ENCODE results near the gene HSD11B2. TPM values are rescaled to one million over a fixed set of nuclear protein-coding genes. Genes with fewer than 3 reads are reported as not detected.

The HSD11B2 gene
- total and polyA plus RNA-seq, 5 donors from 2014 or later: not detected

GRCh38 chr16:67406111-67406971 is 24.6 kb upstream of the HSD11B2 start:
- no peaks in the 10 kb centered on the region for H3K4me1 ChIP-seq (ENCODE audit: control insufficient read depth, insufficient read depth, low read length, poor library complexity, severe bottlenecking)
- H3K4me3 Mint-ChIP-seq: no peak overlapping the region
- H3K27me3 Mint-ChIP-seq: peaks cover 15% of the 10 kb centered on the region
- DNase-seq: no peak
- H3K9me3 ChIP-seq (ENCODE audit: control insufficient read depth in 2 of 2, low read length in 2 of 2): no peaks in the 10 kb centered on the region
- no peaks in the 10 kb centered on the region for H3K4me1 Mint-ChIP-seq
- peaks cover 0 to 3% (median 0%) of the 10 kb centered on the region in 7 donors for H3K9me3 Mint-ChIP-seq
- H3K36me3 ChIP-seq (ENCODE audit: control insufficient read depth, insufficient read depth, low read length): no peaks in the 10 kb centered on the region
- H3K4me3 ChIP-seq (ENCODE audit: low read depth, low read length): no peak overlapping the region
- H3K27ac Mint-ChIP-seq: no peak overlapping the region
- H3K27ac ChIP-seq (ENCODE audit: insufficient read depth, low read length, poor library complexity, severe bottlenecking): no peak overlapping the region
- H3K36me3 Mint-ChIP-seq: no peaks in the 10 kb centered on the region
- ATAC-seq (ENCODE audit: low read depth in 2 of 2): no peak
- no peaks in the 10 kb centered on the region for H3K27me3 ChIP-seq (ENCODE audit: control insufficient read depth, insufficient read depth, low read length)

DNA sequence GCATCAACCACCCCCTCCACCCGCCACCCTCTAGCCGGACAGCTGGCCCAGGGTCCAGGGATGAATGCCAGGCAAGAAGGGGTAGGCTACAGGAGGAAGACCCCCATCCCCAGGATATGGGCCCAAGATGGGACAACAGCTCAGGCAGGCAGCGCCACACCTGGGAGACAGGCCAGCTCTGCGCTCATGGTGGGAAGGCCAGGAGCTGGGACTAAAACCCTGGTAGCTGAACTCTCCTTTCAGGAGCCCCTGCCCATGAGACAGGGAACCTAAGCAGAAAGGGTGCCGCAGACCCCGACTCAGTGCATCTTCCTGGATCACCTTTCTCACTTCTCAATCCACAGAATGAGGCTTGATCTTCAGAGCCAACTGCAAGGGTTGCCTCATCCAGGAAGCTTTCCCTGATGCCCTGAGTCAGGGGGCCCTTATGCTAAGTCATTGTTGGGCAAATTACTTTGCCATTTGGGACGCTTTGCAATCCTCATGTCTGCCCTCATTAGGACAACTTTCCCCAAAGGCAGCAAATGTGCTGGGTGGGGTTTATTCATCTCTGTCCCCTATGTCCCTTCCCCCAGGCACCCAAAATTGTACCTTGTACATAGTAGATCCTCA is 23.6 kb upstream of the HSD11B2 start:
- Mint-ChIP-seq H3K4me3 (no peak overlapping the region), H3K4me1 (no peaks in the 10 kb centered on the region), H3K9me3 (peaks cover 0 to 3% (median 0%) of the 10 kb centered on the region in 7 donors), H3K27me3 (peaks cover 23% of the 10 kb centered on the region), H3K27ac (no peak overlapping the region), H3K36me3 (no peaks in the 10 kb centered on the region)
- ATAC-seq (ENCODE audit: low read depth in 2 of 2): no peak
- no peaks in the 10 kb centered on the region for H3K36me3 ChIP-seq (ENCODE audit: control insufficient read depth, insufficient read depth, low read length)
- no peak overlapping the region for H3K27ac ChIP-seq (ENCODE audit: insufficient read depth, low read length, poor library complexity, severe bottlenecking)
- no peaks in the 10 kb centered on the region for H3K4me1 ChIP-seq (ENCODE audit: control insufficient read depth, insufficient read depth, low read length, poor library complexity, severe bottlenecking)
- H3K4me3 ChIP-seq (ENCODE audit: low read depth, low read length): no peak overlapping the region
- no peaks in the 10 kb centered on the region for H3K27me3 ChIP-seq (ENCODE audit: control insufficient read depth, insufficient read depth, low read length)
- no peaks in the 10 kb centered on the region for H3K9me3 ChIP-seq (ENCODE audit: control insufficient read depth in 2 of 2, low read length in 2 of 2)
- no peak for DNase-seq

- Mint-ChIP-seq H3K36me3 (no peaks in the 10 kb centered on the region), H3K4me1 (no peaks in the 10 kb centered on the region), H3K27me3 (peaks cover 21% of the 10 kb centered on the region), H3K4me3 (no peak overlapping the region), H3K27ac (no peak overlapping the region), H3K9me3 (peaks cover 0 to 3% (median 0%) of the 10 kb centered on the region in 7 donors)
- no peak overlapping the region for H3K4me3 ChIP-seq (ENCODE audit: low read depth, low read length)
- no peaks in the 10 kb centered on the region for H3K27me3 ChIP-seq (ENCODE audit: control insufficient read depth, insufficient read depth, low read length)
- ATAC-seq (ENCODE audit: low read depth in 2 of 2) (no peak), DNase-seq (no peak)
- H3K27ac ChIP-seq (ENCODE audit: insufficient read depth, low read length, poor library complexity, severe bottlenecking): no peak overlapping the region
- no peaks in the 10 kb centered on the region for H3K4me1 ChIP-seq (ENCODE audit: control insufficient read depth, insufficient read depth, low read length, poor library complexity, severe bottlenecking)
- no peaks in the 10 kb centered on the region for H3K36me3 ChIP-seq (ENCODE audit: control insufficient read depth, insufficient read depth, low read length)
- H3K9me3 ChIP-seq (ENCODE audit: control insufficient read depth in 2 of 2, low read length in 2 of 2): no peaks in the 10 kb centered on the region
Observed at GRCh38 chr16:67407788-67408452, 23.0 kb upstream of the HSD11B2 start.

- Histone ChIP-seq H3K4me3 (ENCODE audit: low read depth, low read length) (no peak overlapping the region), H3K36me3 (ENCODE audit: control insufficient read depth, insufficient read depth, low read length) (no peaks in the 10 kb centered on the region), H3K9me3 (ENCODE audit: control insufficient read depth in 2 of 2, low read length in 2 of 2) (no peaks in the 10 kb centered on the region), H3K4me1 (ENCODE audit: control insufficient read depth, insufficient read depth, low read length, poor library complexity, severe bottlenecking) (no peaks in the 10 kb centered on the region), H3K27ac (ENCODE audit: insufficient read depth, low read length, poor library complexity, severe bottlenecking) (no peak overlapping the region), H3K27me3 (ENCODE audit: control insufficient read depth, insufficient read depth, low read length) (peaks cover 4% of the 10 kb centered on the region)
- Mint-ChIP-seq H3K36me3 (no peaks in the 10 kb centered on the region), H3K4me1 (peaks cover 0 to 6% (median 1%) of the 10 kb centered on the region in 4 donors), H3K9me3 (peaks cover 0 to 3% (median 0%) of the 10 kb centered on the region in 7 donors), H3K4me3 (no peak overlapping the region), H3K27me3 (peaks cover 17% of the 10 kb centered on the region), H3K27ac (no peak overlapping the region)
- DNase-seq: no peak
- ATAC-seq (ENCODE audit: low read depth in 2 of 2): no peak
Observed at GRCh38 chr16:67409631-67410030, 21.3 kb upstream of the HSD11B2 start.

DNA sequence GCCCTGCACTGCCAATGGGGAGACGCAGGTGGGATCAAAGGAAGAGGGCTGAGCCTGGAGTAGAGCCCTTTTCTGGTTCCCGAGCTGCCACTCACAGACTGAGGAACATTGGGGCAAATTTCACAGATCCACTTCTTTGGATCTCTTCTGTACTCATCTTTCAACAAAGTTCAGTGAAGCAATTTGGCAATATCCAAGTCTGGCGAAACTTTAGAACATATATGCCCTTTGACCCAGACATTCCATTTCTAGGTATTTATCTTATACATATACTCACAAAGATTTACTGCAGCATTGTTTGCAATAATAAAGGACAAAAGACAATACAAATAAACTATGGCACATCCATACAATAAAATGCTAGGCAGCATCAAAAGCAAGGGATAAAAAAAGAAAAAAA is 19.6 kb upstream of the HSD11B2 start:
- Mint-ChIP-seq H3K27ac (no peak overlapping the region), H3K4me3 (no peak overlapping the region), H3K27me3 (peaks cover 24% of the 10 kb centered on the region), H3K4me1 (peaks cover 0 to 10% (median 1%) of the 10 kb centered on the region in 4 donors), H3K9me3 (peaks cover 0 to 3% (median 0%) of the 10 kb centered on the region in 7 donors), H3K36me3 (no peaks in the 10 kb centered on the region)
- peaks cover 4% of the 10 kb centered on the region for H3K27me3 ChIP-seq (ENCODE audit: control insufficient read depth, insufficient read depth, low read length)
- H3K9me3 ChIP-seq (ENCODE audit: control insufficient read depth in 2 of 2, low read length in 2 of 2): no peaks in the 10 kb centered on the region
- no peak overlapping the region for H3K27ac ChIP-seq (ENCODE audit: insufficient read depth, low read length, poor library complexity, severe bottlenecking)
- DNase-seq: no peak
- H3K4me1 ChIP-seq (ENCODE audit: control insufficient read depth, insufficient read depth, low read length, poor library complexity, severe bottlenecking): peaks cover 7% of the 10 kb centered on the region
- no peak overlapping the region for H3K4me3 ChIP-seq (ENCODE audit: low read depth, low read length)
- H3K36me3 ChIP-seq (ENCODE audit: control insufficient read depth, insufficient read depth, low read length): no peaks in the 10 kb centered on the region
- no peak for ATAC-seq (ENCODE audit: low read depth in 2 of 2)

GRCh38 chr16:67412294-67412693 is 18.6 kb upstream of the HSD11B2 start:
- Histone ChIP-seq H3K4me3 (ENCODE audit: low read depth, low read length) (no peak overlapping the region), H3K27ac (ENCODE audit: insufficient read depth, low read length, poor library complexity, severe bottlenecking) (no peak overlapping the region), H3K36me3 (ENCODE audit: control insufficient read depth, insufficient read depth, low read length) (no peaks in the 10 kb centered on the region), H3K4me1 (ENCODE audit: control insufficient read depth, insufficient read depth, low read length, poor library complexity, severe bottlenecking) (peaks cover 10% of the 10 kb centered on the region), H3K27me3 (ENCODE audit: control insufficient read depth, insufficient read depth, low read length) (peaks cover 8% of the 10 kb centered on the region), H3K9me3 (ENCODE audit: control insufficient read depth in 2 of 2, low read length in 2 of 2) (no peaks in the 10 kb centered on the region)
- no peaks in the 10 kb centered on the region for H3K36me3 Mint-ChIP-seq
- H3K27me3 Mint-ChIP-seq: peaks cover 33% of the 10 kb centered on the region
- H3K27ac Mint-ChIP-seq: no peak overlapping the region
- H3K4me3 Mint-ChIP-seq: no peak overlapping the region
- peaks cover 0 to 3% (median 0%) of the 10 kb centered on the region in 7 donors for H3K9me3 Mint-ChIP-seq
- peaks cover 0 to 15% (median 6%) of the 10 kb centered on the region in 4 donors for H3K4me1 Mint-ChIP-seq
- DNase-seq: no peak
- no peak for ATAC-seq (ENCODE audit: low read depth in 2 of 2)

- Mint-ChIP-seq H3K27ac (no peak overlapping the region), H3K4me3 (no peak overlapping the region), H3K36me3 (no peaks in the 10 kb centered on the region), H3K27me3 (peaks cover 45% of the 10 kb centered on the region), H3K9me3 (peaks cover 0 to 3% (median 0%) of the 10 kb centered on the region in 7 donors), H3K4me1 (peaks cover 0 to 15% (median 8%) of the 10 kb centered on the region in 4 donors)
- Histone ChIP-seq H3K27me3 (ENCODE audit: control insufficient read depth, insufficient read depth, low read length) (peaks cover 17% of the 10 kb centered on the region), H3K4me3 (ENCODE audit: low read depth, low read length) (no peak overlapping the region), H3K9me3 (ENCODE audit: control insufficient read depth in 2 of 2, low read length in 2 of 2) (no peaks in the 10 kb centered on the region), H3K36me3 (ENCODE audit: control insufficient read depth, insufficient read depth, low read length) (no peaks in the 10 kb centered on the region), H3K4me1 (ENCODE audit: control insufficient read depth, insufficient read depth, low read length, poor library complexity, severe bottlenecking) (peaks cover 10% of the 10 kb centered on the region), H3K27ac (ENCODE audit: insufficient read depth, low read length, poor library complexity, severe bottlenecking) (no peak overlapping the region)
- DNase-seq (no peak), ATAC-seq (ENCODE audit: low read depth in 2 of 2) (no peak)
Observed at GRCh38 chr16:67413978-67414911, 16.7 kb upstream of the HSD11B2 start.
